IMR-90 (cell line): ENCODE results near the gene ENAH. TPM values are rescaled to one million over a fixed set of nuclear protein-coding genes. Genes with fewer than 3 reads are reported as not detected.

ENCODE experiments used
- ATAC-seq: fragments of 200-7000 bp; cut with Tn5 transposase; 2 replicates; pipeline ENCODE4 v1.9.1; 2020; ENCODE audit warnings: low read depth, mild to moderate bottlenecking, moderate library complexity
- BruUV-seq: library from RNA; stranded (reverse); fragments of 400-500 nt; replicated peaks from 2 replicates; lab custom pipeline; 2021; lab: Mats Ljungman, UMichigan
- CTCF ChIA-PET: fragments of 300-600 bp; formaldehyde crosslinking; extraction: SDS; loops from one replicate; lab custom pipeline; 2021; ENCODE audit warnings: antibody characterized with exemption; lab: Yijun Ruan, JAX
- POLR2A ChIA-PET: fragments of 300-600 bp; sonication (Branson Sonifier 250); formaldehyde crosslinking; loops from one replicate; lab custom pipeline; 2022; ENCODE audit warnings: antibody characterized with exemption; ENCODE audit not compliant: unreplicated experiment; lab: Charles Lee
- DNase-seq: peaks from one replicate; pipeline ENCODE4 v3.0.0; 2013
- H2AFZ ChIP-seq: replicated peaks from 2 replicates; pipeline ENCODE3; 2013; ENCODE audit warnings: low read length, mild to moderate bottlenecking; ENCODE audit not compliant: poor library complexity
- H2AK5ac ChIP-seq: 2 replicates; pipeline ENCODE4 v1.6.1; 2013; ENCODE audit warnings: low read depth, low read length, inconsistent platforms
- H2AK9ac ChIP-seq: replicated peaks from 2 replicates; pipeline ENCODE3; 2013; ENCODE audit warnings: mild to moderate bottlenecking, low read depth, low read length, moderate library complexity; ENCODE audit not compliant: poor library complexity
- H2BK120ac ChIP-seq: 2 replicates; pipeline ENCODE4 v1.6.1; 2013; ENCODE audit warnings: low read depth, low read length, inconsistent platforms
- H2BK15ac ChIP-seq: 3 replicates; pipeline ENCODE4 v1.6.1; 2013; ENCODE audit warnings: low read depth, low read length, inconsistent platforms
- H2BK20ac ChIP-seq: 2 replicates; pipeline ENCODE4 v1.6.1; 2013; ENCODE audit warnings: low read depth, mild to moderate bottlenecking, inconsistent platforms, low read length, moderate library complexity
- H2BK5ac ChIP-seq: 2 replicates; pipeline ENCODE4 v1.6.1; 2013; ENCODE audit warnings: mild to moderate bottlenecking, low read depth, low read length, inconsistent platforms; ENCODE audit not compliant: poor library complexity, severe bottlenecking
- H3K14ac ChIP-seq: replicated peaks from 2 replicates; pipeline ENCODE4 v1.6.1; 2013; ENCODE audit warnings: low read depth, low read length, inconsistent platforms
- H3K18ac ChIP-seq: 2 replicates; pipeline ENCODE4 v1.6.1; 2013; ENCODE audit warnings: low read depth, low read length, control low read depth
- H3K23ac ChIP-seq: 2 replicates; pipeline ENCODE4 v1.6.1; 2013; ENCODE audit warnings: low read depth, low read length, inconsistent platforms
- H3K27ac ChIP-seq: 2 replicates; pipeline ENCODE4 v1.5.1; 2013; ENCODE audit warnings: mild to moderate bottlenecking, control low read depth, low read length; ENCODE audit not compliant: insufficient read depth
- H3K27me3 ChIP-seq: 2 replicates; pipeline ENCODE4 v1.6.1; 2013; ENCODE audit warnings: low read length; ENCODE audit not compliant: control insufficient read depth, insufficient read depth
- H3K36me3 ChIP-seq: 2 replicates; pipeline ENCODE4 v1.6.1; 2013; ENCODE audit warnings: low read length, mixed read lengths; ENCODE audit not compliant: control insufficient read depth, insufficient read depth
- H3K4ac ChIP-seq: 2 replicates; pipeline ENCODE4 v1.6.1; 2013; ENCODE audit warnings: low read depth, low read length, inconsistent platforms
- H3K4me1 ChIP-seq: 2 replicates; pipeline ENCODE4 v1.6.1; 2013; ENCODE audit warnings: low read length, mixed read lengths; ENCODE audit not compliant: control insufficient read depth, insufficient read depth
- H3K4me2 ChIP-seq: 2 replicates; pipeline ENCODE4 v1.6.1; 2013; ENCODE audit warnings: low read depth, mild to moderate bottlenecking, control low read depth, low read length, moderate library complexity
- H3K4me3 ChIP-seq: 2 replicates; pipeline ENCODE4 v1.5.1; 2013; ENCODE audit warnings: low read depth, mild to moderate bottlenecking, control low read depth, low read length, moderate library complexity; ENCODE audit not compliant: insufficient read depth
- H3K56ac ChIP-seq: 2 replicates; pipeline ENCODE4 v1.6.1; 2013; ENCODE audit warnings: low read length, inconsistent platforms; ENCODE audit not compliant: insufficient read depth; ENCODE audit errors: extremely low read depth
- H3K79me1 ChIP-seq, 2 experiments: 2 replicates each; pipeline ENCODE4 v1.6.1; 2013; ENCODE audit warnings: low read length in 2 of 2, inconsistent platforms in 1 of 2, low read depth in 1 of 2
- H3K9ac ChIP-seq: 2 replicates; pipeline ENCODE4 v1.6.1; 2013; ENCODE audit warnings: low read depth, low read length, control low read depth
- H3K9me1 ChIP-seq: 2 replicates; pipeline ENCODE4 v1.6.1; 2013; ENCODE audit warnings: low read length, inconsistent platforms; ENCODE audit not compliant: insufficient read depth
- H3K9me3 ChIP-seq: 2 replicates; pipeline ENCODE4 v1.6.1; 2013; ENCODE audit warnings: low read length; ENCODE audit not compliant: control insufficient read depth, insufficient read depth
- H4K20me1 ChIP-seq: 2 replicates; pipeline ENCODE4 v1.6.1; 2013; ENCODE audit warnings: low read length, inconsistent platforms; ENCODE audit not compliant: insufficient read depth
- H4K5ac ChIP-seq: 2 replicates; pipeline ENCODE4 v1.6.1; 2013; ENCODE audit warnings: mild to moderate bottlenecking, low read depth, low read length, control low read depth
- H4K8ac ChIP-seq, 2 experiments: 2 replicates each; pipeline ENCODE4 v1.6.1; 2013; ENCODE audit warnings: low read depth in 2 of 2, low read length in 2 of 2, control low read depth in 1 of 2, inconsistent platforms in 1 of 2
- H4K91ac ChIP-seq: 2 replicates; pipeline ENCODE4 v1.6.1; 2013; ENCODE audit warnings: low read depth, low read length, inconsistent platforms; ENCODE audit not compliant: insufficient read depth
- BHLHE40 ChIP-seq: fragments of 150-350 bp; IDR thresholded peaks from 2 replicates; pipeline ENCODE4 v1.6.1; 2016; ENCODE audit warnings: mild to moderate bottlenecking, low read depth, low read length
- MXI1 ChIP-seq: IDR thresholded peaks from 2 replicates; pipeline ENCODE4 v1.6.1; 2012; ENCODE audit warnings: low read depth, mild to moderate bottlenecking, low read length, moderate library complexity, borderline replicate concordance
- WGBS, 2 experiments: methylation state at CpG; one replicate each; pipeline versions ENCODE4 v1.1.5 to v1.1.7; 2013; ENCODE audit warnings: missing lambda C conversion rate in 2 of 2; ENCODE audit not compliant: insufficient read length in 1 of 2; ENCODE audit errors: extremely low coverage in 2 of 2; 5-methylcytosine and 5-hydroxymethylcytosine counted together
- dilution Hi-C: fragments of 300-500 bp; cut with HindIII; formaldehyde crosslinking; loops from one replicate; pipeline ENCODE4 v1.14.3; 2018; ENCODE audit warnings: low sequenced_read_pairs; ENCODE audit not compliant: unreplicated experiment
- in situ Hi-C: fragments of 300-500 bp; cut with MboI; formaldehyde crosslinking; loops from 3 replicates; pipeline ENCODE4 v1.14.3; 2019; ENCODE audit warnings: low sequenced_read_pairs, inconsistent platforms, mixed read lengths
- intact Hi-C: fragments of 100-400 bp; cut with micrococcal nuclease; formaldehyde crosslinking; loops from 2 replicates; pipeline ENCODE4 v1.10.0; 2022
- polyA plus RNA-seq, 3 experiments: library from polyadenylated mRNA; depleted of rRNA; stranded (reverse); fragments of >200 nt; gene quantifications; 2 replicates each; pipeline ENCODE4 v1.2.3, GENCODE V29; 2012; ENCODE audit warnings: low replicate concordance in 1 of 3
- total RNA-seq: library from RNA; depleted of rRNA; stranded (reverse); fragments of >200 nt; gene quantifications from 2 replicates; pipeline ENCODE4 v1.2.3, GENCODE V29; 2012

Gene ENAH
- total and polyA plus RNA-seq, 2 of the 4 experiments (the other 2 are of a cell fraction), result 61.3 to 86.9 TPM

DNA sequence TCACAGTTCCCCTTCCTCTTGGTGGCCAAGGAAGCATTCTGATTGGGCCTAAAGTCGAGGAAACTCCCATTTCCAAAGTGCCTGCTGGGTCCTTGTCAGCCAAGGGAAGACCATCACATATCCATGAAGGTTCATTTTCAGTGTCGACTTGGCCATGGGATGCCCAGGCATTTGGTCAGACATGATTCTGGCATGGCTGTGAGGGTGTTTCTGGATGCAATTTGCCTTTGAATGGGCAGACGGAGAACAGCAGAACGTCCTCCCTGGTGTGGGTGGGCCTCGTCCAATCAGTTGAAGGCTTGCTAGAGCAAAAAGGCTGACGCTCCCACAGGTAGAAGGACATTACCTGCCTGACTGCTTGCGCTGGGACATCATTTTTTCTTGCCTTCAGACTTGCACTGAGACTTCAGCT lies 176.8 kb downstream of the ENAH start:
- DNase-seq (no peak), ATAC-seq (no peak)
- WGBS, 2 experiments, result 90% methylated on average over 5 of the region's 7 CpGs; no CpG with 5 or more reads in 1 of the 2 experiments
- no peaks in the 10 kb centered on the region for H4K20me1 ChIP-seq
- no peaks in the 10 kb centered on the region; a peak in 1 of 4 replicates for H3K79me1 ChIP-seq
- no peak overlapping the region for H3K9ac ChIP-seq
- H2AFZ ChIP-seq, result no peak overlapping the region
- no peak overlapping the region for H4K91ac ChIP-seq
- H2AK5ac ChIP-seq, result 0 out of 2 replicates have a peak overlapping the region, but pooled peaks have one; percentile 1
- H3K4me2 ChIP-seq, result no peak overlapping the region
- peaks cover 2% of the 10 kb centered on the region for H3K4me1 ChIP-seq
- dilution Hi-C loops (no loop called here), in situ Hi-C loops (loop anchor here (5.0 to 10.0 kb wide), 3 partner anchors 301 to 506 kb away; partner anchors contain the start of gene SRP9), intact Hi-C loops (no loop called here)
- H3K4me3 ChIP-seq, result no peak overlapping the region
- H3K27me3 ChIP-seq, result no peaks in the 10 kb centered on the region
- H4K5ac ChIP-seq, result no peak overlapping the region
- TF ChIP-seq MXI1, result no peak
- no peak for TF ChIP-seq BHLHE40
- H3K36me3 ChIP-seq, result no peaks in the 10 kb centered on the region
- no peak overlapping the region for H2BK120ac ChIP-seq
- ChIA-PET CTCF (interaction anchor here (1.2 to 1.9 kb wide), 2 partner anchors 74 to 435 kb away, joined by 4 to 9 read pairs; no protein-coding TSS in a partner anchor), POLR2A (no interaction called here)
- BruUV-seq, result no TSS peak
- no peak overlapping the region for H2BK20ac ChIP-seq
- no peak overlapping the region for H3K27ac ChIP-seq
- H3K56ac ChIP-seq, result no peak overlapping the region
- H3K9me3 ChIP-seq, result 0 out of 2 replicates have a peak, but pooled peaks cover 2% of the 10 kb centered on the region
- no peak overlapping the region for H3K4ac ChIP-seq
- H2BK5ac ChIP-seq, result no peak overlapping the region
- peaks cover 5% of the 10 kb centered on the region for H3K9me1 ChIP-seq
- H3K23ac ChIP-seq, result 0 out of 2 replicates have a peak overlapping the region, but pooled peaks have one; percentile 48
- no peak overlapping the region; the same call in 1 of the 2 replicates for H3K14ac ChIP-seq
- H2BK15ac ChIP-seq, result no peak overlapping the region
- no peak overlapping the region for H2AK9ac ChIP-seq
- no peak overlapping the region for H4K8ac ChIP-seq
- no peak overlapping the region for H3K18ac ChIP-seq
